Ascending aorta (tissue), 2 donors: ENCODE measurements around the gene TSSC4. TPM values are rescaled to one million over a fixed set of nuclear protein-coding genes. Genes with fewer than 3 reads are reported as not detected.

ENCODE experiments used
- DNase-seq, 2 donors: peaks; one replicate each; pipeline ENCODE4 v3.0.0-alpha.2; 2019; ENCODE audit warnings: low spot score in 2 of 2
- H3K27ac ChIP-seq, 2 donors: fragments of 200-600 bp; sonication (generic); one replicate each; pipeline ENCODE4 v1.5.1; 2016 to 2017; ENCODE audit warnings: mild to moderate bottlenecking in 1 of 2
- H3K27me3 ChIP-seq: fragments of 200-600 bp; sonication (generic); one replicate; pipeline ENCODE4 v1.5.1; 2017
- H3K36me3 ChIP-seq, 2 donors: fragments of 200-600 bp; sonication (generic); one replicate each; pipeline ENCODE4 v1.5.1; 2016
- H3K4me1 ChIP-seq, 2 donors: fragments of 200-600 bp; sonication (generic); one replicate each; pipeline ENCODE4 v1.5.1; 2016 to 2017; ENCODE audit warnings: mild to moderate bottlenecking in 1 of 2
- H3K4me3 ChIP-seq, 2 donors: fragments of 200-600 bp; sonication (generic); one replicate each; pipeline ENCODE4 v1.5.1; 2016 to 2017; ENCODE audit warnings: mild to moderate bottlenecking in 1 of 2
- H3K9me3 ChIP-seq, 2 donors: fragments of 200-600 bp; sonication (generic); one replicate each; pipeline ENCODE4 v1.5.1; 2016
- intact Hi-C: fragments of 100-400 bp; cut with DNase I; formaldehyde crosslinking; loops from one replicate; pipeline ENCODE4 v1.15.1; 2023
- total RNA-seq: library from RNA; depleted of rRNA; stranded (reverse); fragments of >200 nt; gene quantifications from one replicate; pipeline ENCODE4 v1.1.0, GENCODE V29; 2016
- TF ChIP-seq, protein P1 (sequence below), 3 experiments: fragments of 200-600 bp in 2 of 3; fragments of 450-650 bp in 1 of 3; sonication (generic) in 2 of 3; IDR thresholded peaks; one replicate each; pipeline ENCODE4 v1.5.1; 2016 to 2019; ENCODE audit warnings: antibody characterized with exemption in 3 of 3, mild to moderate bottlenecking in 1 of 3, moderate library complexity in 1 of 3

The TSSC4 gene
- total RNA-seq, 1 donor from 2014 or later: 183 TPM

DNA sequence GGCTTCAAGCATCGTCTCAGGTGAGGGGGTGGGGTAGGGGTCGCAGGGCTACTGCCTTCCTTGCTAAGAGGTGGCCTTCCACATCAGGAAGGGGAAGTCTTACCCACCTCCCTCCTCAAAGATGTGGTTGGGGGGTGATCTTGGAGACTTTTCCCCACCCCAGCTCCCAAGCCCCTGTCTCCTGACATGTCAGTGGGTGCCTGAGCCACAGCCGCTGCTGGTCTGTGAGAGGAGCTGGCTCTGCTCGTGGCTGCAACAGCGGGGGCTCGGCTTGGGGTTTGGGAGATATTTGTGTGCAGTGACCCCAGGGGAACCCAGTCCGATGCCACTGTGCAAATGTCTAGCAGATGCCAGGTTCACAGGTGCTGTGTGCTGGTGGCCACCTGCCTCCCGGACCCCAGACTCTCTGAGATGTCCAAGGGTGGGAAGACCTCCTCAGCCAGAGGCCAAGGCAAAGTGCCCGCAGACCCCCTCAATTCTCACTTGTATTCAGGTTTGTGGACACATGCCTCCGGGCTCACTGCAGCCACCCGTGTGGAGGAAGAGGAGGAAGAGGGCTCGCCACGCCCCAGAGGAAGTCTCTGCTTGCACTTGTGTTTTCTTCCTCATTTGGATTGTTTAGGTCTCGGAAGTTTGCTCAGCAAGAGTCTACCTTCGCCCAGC, 46.2 kb downstream of the TSSC4 start:
- H3K36me3 ChIP-seq: no peaks in the 10 kb centered on the region
- intact Hi-C loops: no loop called here
- TF ChIP-seq, protein P1, sequence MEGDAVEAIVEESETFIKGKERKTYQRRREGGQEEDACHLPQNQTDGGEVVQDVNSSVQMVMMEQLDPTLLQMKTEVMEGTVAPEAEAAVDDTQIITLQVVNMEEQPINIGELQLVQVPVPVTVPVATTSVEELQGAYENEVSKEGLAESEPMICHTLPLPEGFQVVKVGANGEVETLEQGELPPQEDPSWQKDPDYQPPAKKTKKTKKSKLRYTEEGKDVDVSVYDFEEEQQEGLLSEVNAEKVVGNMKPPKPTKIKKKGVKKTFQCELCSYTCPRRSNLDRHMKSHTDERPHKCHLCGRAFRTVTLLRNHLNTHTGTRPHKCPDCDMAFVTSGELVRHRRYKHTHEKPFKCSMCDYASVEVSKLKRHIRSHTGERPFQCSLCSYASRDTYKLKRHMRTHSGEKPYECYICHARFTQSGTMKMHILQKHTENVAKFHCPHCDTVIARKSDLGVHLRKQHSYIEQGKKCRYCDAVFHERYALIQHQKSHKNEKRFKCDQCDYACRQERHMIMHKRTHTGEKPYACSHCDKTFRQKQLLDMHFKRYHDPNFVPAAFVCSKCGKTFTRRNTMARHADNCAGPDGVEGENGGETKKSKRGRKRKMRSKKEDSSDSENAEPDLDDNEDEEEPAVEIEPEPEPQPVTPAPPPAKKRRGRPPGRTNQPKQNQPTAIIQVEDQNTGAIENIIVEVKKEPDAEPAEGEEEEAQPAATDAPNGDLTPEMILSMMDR (IDR thresholded peaks at IDR 0.05): no peak
- DNase-seq: no peak
- no peak overlapping the region for H3K4me3 ChIP-seq
- H3K4me1 ChIP-seq: no peaks in the 10 kb centered on the region
- no peak overlapping the region for H3K27ac ChIP-seq
- no peaks in the 10 kb centered on the region for H3K27me3 ChIP-seq
- no peaks in the 10 kb centered on the region for H3K9me3 ChIP-seq

DNA sequence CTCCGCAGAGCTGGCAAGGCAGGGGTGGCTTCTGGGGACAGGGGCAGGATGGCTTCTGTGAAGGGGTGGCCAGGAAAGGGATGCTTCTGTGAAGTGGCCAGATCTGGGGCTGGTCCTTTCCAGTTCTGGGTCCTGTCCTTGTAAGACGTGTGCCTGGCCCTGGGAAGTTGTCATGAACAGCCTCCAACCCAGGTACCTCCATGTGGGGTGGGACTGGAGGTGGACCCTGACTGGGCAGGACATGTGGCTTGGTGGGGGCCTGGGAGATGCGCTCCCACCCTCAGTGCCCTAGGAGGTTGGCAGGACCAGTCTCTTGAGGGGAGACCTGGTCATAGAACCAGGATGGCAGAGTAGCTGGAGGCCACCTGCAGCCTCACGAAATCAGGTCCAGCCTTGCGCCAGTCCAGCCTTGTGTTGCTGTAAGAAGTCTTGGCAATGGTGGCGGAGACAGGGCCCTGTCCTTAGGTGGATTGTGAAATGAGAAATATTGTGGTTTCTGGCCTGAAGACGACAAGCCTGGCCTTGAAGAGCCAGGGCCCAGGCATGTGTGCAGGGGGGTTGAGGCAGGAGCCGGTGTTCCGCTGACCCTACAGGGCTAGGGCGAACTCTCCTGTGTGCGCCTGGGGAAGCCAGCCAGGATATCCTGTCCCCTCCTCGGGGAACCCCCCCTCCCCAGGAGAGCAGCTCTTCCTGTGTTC, 46.9 kb downstream of the TSSC4 start:
- H3K27ac ChIP-seq: no peak overlapping the region
- intact Hi-C loops: no loop called here

DNA sequence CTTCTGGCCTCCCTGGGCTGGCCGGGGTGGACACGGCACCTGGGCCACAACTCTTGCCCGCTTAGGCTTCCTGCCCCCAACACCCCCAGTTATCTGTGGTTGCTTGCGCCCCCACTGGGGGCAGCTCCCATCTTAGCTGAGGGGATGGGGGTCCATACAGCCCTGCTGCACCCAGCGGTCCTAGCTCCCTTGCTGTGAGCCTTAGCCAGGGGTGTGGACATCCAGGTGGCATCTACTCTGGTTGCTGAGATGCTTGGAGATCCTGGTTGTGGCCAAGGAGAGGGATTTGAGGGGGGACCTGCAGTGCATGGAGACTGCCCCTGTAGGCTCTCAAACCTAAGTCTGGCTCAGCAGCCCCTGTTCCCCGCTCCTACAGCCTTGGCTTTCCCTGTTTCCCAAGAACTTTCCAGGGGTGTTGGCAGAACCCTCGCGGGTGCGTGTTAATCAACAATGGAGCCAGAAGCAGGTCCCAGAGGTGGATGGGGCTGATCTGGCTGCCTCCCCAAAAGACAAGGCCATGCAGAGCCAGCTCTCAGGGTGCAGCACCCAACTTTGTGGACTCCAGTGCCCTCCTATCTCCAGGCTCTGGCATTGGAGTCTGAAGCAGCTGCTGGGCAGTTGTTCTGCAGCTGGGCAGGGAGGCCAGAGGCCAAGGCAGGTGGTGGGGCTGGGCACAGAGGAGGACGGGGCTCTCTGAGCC, 47.6 kb downstream of the TSSC4 start:
- intact Hi-C loops: no loop called here
- no peaks in the 10 kb centered on the region for H3K4me1 ChIP-seq
- H3K4me3 ChIP-seq: no peak overlapping the region
- DNase-seq: no peak
- no peaks in the 10 kb centered on the region for H3K27me3 ChIP-seq
- H3K27ac ChIP-seq: no peak overlapping the region
- TF ChIP-seq, protein P1 (IDR thresholded peaks at IDR 0.05): no peak
- H3K36me3 ChIP-seq: no peaks in the 10 kb centered on the region
- H3K9me3 ChIP-seq: no peaks in the 10 kb centered on the region

More for the DNA sequence above, 46.9 kb downstream of the TSSC4 start:
- DNase-seq: no peak
- Histone ChIP-seq H3K36me3 (no peaks in the 10 kb centered on the region), H3K27me3 (no peaks in the 10 kb centered on the region), H3K4me1 (no peaks in the 10 kb centered on the region), H3K9me3 (no peaks in the 10 kb centered on the region), H3K4me3 (no peak overlapping the region)
- TF ChIP-seq, protein P1 (IDR thresholded peaks at IDR 0.05): no peak

DNA sequence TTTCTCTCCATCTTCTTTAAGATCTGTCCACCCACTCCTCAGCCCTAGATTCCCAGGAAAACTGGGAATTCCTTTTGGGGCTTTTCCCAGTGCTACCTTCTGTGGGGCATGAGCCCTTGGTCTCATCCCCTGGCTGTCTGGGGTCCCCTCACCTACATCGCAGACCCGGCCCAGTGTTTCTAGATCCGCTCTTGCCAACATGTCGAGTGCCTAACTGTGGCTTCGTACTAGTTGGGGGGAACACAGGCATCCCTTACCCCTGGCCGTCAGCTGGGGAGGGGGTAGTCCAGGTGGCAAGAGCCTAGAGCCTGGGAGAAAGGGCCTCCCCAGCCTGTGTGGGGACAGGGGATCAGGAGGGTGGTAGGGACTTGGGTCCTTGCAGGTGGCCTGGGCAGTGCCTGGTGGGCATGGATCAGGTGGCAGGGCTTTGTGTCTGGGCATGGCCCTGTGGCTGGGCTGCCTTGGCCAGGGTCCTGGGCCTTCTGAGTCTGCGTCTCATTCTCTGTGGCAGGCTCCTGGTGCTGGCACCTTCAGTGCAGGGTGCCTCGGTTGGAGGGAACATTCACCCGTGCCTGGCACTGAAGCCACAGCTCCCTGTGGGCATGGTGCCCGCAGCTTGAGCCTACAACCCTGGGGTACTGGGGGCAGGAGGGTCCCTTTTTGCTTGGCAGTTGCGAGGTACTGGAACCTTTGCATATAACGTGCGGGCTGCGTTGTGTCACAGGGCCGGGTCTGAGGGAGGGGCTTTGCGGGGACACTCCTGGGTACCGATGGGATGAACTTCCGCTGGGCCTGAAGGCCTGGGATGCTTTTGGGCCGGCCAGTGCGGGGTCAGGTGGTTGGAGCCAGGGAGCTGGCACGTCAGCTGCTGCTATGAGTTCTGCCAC, 48.4 kb downstream of the TSSC4 start:
- Histone ChIP-seq H3K27ac (no peak overlapping the region), H3K27me3 (no peaks in the 10 kb centered on the region), H3K36me3 (no peaks in the 10 kb centered on the region), H3K9me3 (no peaks in the 10 kb centered on the region), H3K4me1 (no peaks in the 10 kb centered on the region), H3K4me3 (no peak overlapping the region)
- TF ChIP-seq, protein P1 (IDR thresholded peaks at IDR 0.05): no peak
- no peak for DNase-seq
- intact Hi-C loops: no loop called here

DNA sequence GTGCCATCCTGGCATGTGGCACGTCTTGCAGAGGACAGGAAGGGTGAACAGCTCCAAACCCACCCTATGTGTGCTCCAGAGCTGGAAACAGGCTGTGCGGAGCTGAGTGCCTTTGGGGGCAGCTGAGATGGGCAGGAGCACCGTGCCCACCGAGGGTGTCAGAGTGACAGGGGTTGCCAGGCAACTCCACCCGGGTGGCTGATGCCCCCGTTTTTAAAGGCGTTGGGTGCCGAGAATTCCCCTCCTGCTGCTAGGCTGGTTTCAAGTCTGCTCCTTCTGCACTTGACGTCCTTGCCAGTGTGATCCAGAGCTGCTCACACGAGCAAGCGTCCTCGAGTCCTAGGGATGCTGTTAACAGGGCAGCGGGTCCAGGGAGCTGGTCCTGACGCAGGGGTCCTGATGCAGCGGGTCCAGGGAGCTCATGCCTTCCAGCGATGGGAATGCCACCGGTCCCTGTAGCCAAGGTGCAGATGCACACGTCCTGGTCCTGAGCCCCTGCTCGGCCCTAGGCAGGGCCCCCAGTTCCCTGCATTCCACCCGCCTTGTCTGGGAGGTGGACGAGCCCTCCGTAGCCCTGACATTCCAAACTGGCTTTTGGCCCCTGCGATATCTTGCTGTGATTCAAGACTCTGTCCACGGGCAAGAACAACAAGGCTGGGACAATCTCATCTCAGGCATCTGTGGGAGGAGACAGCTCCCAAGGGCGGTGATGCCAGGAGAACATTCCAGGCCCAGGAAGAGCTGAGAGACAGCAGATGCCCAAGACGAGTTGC, 49.2 kb downstream of the TSSC4 start:
- no peaks in the 10 kb centered on the region for H3K4me1 ChIP-seq
- DNase-seq: no peak
- no peak overlapping the region for H3K27ac ChIP-seq
- TF ChIP-seq, protein P1 (IDR thresholded peaks at IDR 0.05): no peak
- no peaks in the 10 kb centered on the region for H3K27me3 ChIP-seq
- no peaks in the 10 kb centered on the region for H3K36me3 ChIP-seq
- H3K4me3 ChIP-seq: no peak overlapping the region
- intact Hi-C loops: no loop called here
- no peaks in the 10 kb centered on the region for H3K9me3 ChIP-seq
